ENCODE results near the gene ZNF467. TPM values are rescaled to one million over a fixed set of nuclear protein-coding genes. Genes with fewer than 3 reads are reported as not detected.

ZNF467 gene
- total and polyA plus RNA-seq, 2 experiments from 2014 or later, result 0.10 to 0.40 TPM

DNA sequence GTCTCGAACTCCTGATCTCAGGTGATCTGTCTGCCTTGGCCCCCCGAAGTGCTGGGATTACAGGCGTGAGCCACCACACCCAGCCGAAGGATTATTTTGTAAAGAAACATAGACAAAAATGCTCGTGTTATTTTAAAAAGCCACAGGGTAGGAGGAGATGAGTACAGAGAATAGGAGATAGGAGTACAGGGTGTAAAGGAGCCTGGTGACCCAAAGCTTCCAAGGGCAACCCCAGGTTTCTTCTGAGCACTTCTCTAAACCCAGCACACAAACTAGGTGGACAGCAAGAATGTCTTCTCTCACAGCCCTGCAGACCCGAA lies 54.7 kb downstream of the ZNF467 start (continued):
- TF ChIP-seq, protein P1, sequence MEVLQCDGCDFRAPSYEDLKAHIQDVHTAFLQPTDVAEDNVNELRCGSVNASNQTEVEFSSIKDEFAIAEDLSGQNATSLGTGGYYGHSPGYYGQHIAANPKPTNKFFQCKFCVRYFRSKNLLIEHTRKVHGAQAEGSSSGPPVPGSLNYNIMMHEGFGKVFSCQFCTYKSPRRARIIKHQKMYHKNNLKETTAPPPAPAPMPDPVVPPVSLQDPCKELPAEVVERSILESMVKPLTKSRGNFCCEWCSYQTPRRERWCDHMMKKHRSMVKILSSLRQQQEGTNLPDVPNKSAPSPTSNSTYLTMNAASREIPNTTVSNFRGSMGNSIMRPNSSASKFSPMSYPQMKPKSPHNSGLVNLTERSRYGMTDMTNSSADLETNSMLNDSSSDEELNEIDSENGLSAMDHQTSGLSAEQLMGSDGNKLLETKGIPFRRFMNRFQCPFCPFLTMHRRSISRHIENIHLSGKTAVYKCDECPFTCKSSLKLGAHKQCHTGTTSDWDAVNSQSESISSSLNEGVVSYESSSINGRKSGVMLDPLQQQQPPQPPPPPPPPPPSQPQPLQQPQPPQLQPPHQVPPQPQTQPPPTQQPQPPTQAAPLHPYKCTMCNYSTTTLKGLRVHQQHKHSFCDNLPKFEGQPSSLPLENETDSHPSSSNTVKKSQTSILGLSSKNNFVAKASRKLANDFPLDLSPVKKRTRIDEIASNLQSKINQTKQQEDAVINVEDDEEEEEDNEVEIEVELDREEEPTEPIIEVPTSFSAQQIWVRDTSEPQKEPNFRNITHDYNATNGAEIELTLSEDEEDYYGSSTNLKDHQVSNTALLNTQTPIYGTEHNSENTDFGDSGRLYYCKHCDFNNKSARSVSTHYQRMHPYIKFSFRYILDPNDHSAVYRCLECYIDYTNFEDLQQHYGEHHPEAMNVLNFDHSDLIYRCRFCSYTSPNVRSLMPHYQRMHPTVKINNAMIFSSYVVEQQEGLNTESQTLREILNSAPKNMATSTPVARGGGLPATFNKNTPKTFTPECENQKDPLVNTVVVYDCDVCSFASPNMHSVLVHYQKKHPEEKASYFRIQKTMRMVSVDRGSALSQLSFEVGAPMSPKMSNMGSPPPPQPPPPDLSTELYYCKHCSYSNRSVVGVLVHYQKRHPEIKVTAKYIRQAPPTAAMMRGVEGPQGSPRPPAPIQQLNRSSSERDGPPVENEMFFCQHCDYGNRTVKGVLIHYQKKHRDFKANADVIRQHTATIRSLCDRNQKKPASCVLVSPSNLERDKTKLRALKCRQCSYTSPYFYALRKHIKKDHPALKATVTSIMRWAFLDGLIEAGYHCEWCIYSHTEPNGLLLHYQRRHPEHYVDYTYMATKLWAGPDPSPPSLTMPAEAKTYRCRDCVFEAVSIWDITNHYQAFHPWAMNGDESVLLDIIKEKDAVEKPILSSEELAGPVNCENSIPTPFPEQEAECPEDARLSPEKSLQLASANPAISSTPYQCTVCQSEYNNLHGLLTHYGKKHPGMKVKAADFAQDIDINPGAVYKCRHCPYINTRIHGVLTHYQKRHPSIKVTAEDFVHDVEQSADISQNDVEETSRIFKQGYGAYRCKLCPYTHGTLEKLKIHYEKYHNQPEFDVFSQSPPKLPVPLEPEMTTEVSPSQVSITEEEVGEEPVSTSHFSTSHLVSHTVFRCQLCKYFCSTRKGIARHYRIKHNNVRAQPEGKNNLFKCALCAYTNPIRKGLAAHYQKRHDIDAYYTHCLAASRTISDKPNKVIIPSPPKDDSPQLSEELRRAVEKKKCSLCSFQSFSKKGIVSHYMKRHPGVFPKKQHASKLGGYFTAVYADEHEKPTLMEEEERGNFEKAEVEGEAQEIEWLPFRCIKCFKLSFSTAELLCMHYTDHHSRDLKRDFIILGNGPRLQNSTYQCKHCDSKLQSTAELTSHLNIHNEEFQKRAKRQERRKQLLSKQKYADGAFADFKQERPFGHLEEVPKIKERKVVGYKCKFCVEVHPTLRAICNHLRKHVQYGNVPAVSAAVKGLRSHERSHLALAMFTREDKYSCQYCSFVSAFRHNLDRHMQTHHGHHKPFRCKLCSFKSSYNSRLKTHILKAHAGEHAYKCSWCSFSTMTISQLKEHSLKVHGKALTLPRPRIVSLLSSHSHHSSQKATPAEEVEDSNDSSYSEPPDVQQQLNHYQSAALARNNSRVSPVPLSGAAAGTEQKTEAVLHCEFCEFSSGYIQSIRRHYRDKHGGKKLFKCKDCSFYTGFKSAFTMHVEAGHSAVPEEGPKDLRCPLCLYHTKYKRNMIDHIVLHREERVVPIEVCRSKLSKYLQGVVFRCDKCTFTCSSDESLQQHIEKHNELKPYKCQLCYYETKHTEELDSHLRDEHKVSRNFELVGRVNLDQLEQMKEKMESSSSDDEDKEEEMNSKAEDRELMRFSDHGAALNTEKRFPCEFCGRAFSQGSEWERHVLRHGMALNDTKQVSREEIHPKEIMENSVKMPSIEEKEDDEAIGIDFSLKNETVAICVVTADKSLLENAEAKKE (CRISPR knock-in tag; IDR thresholded peaks at IDR 0.05), result no peak
- TF ChIP-seq EZH2 (IDR thresholded peaks at IDR 0.05; ENCODE audit: low read depth, unreplicated experiment), result no peak
- TF ChIP-seq POLR2AphosphoS5 (IDR thresholded peaks at IDR 0.05; ENCODE audit: low read depth), result no peak
- TF ChIP-seq CTCF (conservative IDR thresholded peaks at IDR 0.05; ENCODE audit: low read depth in 2 of 2), result no peak

DNA sequence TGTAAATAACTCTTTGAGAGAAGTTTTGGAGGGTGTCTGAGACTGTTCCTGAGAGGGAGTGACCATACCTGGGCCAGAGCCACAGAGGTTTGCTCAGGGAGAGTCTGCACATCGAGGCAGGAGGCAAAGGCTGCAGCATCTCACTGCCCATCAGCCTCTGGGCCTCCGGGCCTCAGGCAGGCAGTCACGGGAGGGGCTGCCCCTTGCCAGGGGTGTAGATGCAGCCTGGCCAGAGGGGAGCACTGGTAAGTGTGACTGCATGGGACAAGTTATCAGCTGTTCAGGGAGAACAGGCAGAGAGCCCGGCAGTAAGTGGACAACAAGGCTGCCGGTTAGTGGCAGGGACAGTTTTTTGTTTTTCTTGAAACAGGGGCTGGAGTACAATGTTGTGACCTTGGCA lies 55.9 kb downstream of the ZNF467 start:
- H3K4me1 Mint-ChIP-seq, result peaks cover 11% of the 10 kb centered on the region
- 0 out of 3 replicates have a peak, but pooled peaks cover 7% of the 10 kb centered on the region for H3K9me3 Mint-ChIP-seq
- no peak overlapping the region for H3K27ac ChIP-seq (ENCODE audit: low read depth)
- H3K4me3 Mint-ChIP-seq, result no peak overlapping the region
- no peaks in the 10 kb centered on the region for H3F3A ChIP-seq (replicated peaks; ENCODE audit: low read depth)
- DNase-seq (ENCODE audit: low spot score) (no peak), ATAC-seq (no peak)
- H3K36me3 ChIP-seq (ENCODE audit: insufficient read depth), result no peaks in the 10 kb centered on the region
- no peaks in the 10 kb centered on the region; the same call in 1 of the 2 replicates for H4K20me1 ChIP-seq (replicated peaks; ENCODE audit: insufficient read depth)
- H3K4me1 ChIP-seq (ENCODE audit: insufficient read depth), result no peaks in the 10 kb centered on the region; the same call in none of the 2 replicates
- peaks cover 8% of the 10 kb centered on the region for H3K36me3 Mint-ChIP-seq (ENCODE audit: low read depth)
- H3K27me3 ChIP-seq (ENCODE audit: insufficient read depth), result peaks cover 19% of the 10 kb centered on the region
- H2AFZ ChIP-seq, result no peak overlapping the region
- H3K4me3 ChIP-seq, result no peak overlapping the region
- peaks cover 10% of the 10 kb centered on the region; the same call in 1 of the 2 replicates for H3K79me2 ChIP-seq (replicated peaks; ENCODE audit: insufficient read depth)
- no peak overlapping the region for H3K27ac Mint-ChIP-seq
- peaks cover 17% of the 10 kb centered on the region for H3K27me3 Mint-ChIP-seq (ENCODE audit: insufficient read depth, low read depth, poor library complexity)
- H3K4me2 ChIP-seq, result no peak overlapping the region
- no peaks in the 10 kb centered on the region for H3K9me2 ChIP-seq (ENCODE audit: insufficient read depth)
- TF ChIP-seq POLR2AphosphoS5 (IDR thresholded peaks at IDR 0.05; ENCODE audit: low read depth) (no peak), NANOG (IDR thresholded peaks at IDR 0.05; ENCODE audit: borderline replicate concordance) (no peak), JUNB (IDR thresholded peaks at IDR 0.05; ENCODE audit: unreplicated experiment) (no peak), CTCF (conservative IDR thresholded peaks at IDR 0.05; ENCODE audit: low read depth in 2 of 2) (no peak), ETS1 (IDR thresholded peaks at IDR 0.05) (no peak), CREB1 (CRISPR knock-in tag; IDR thresholded peaks at IDR 0.05; ENCODE audit: low read depth) (no peak), ZNF331 (CRISPR knock-in tag; IDR thresholded peaks at IDR 0.05; ENCODE audit: low read depth) (no peak)
- TF ChIP-seq, protein P2, sequence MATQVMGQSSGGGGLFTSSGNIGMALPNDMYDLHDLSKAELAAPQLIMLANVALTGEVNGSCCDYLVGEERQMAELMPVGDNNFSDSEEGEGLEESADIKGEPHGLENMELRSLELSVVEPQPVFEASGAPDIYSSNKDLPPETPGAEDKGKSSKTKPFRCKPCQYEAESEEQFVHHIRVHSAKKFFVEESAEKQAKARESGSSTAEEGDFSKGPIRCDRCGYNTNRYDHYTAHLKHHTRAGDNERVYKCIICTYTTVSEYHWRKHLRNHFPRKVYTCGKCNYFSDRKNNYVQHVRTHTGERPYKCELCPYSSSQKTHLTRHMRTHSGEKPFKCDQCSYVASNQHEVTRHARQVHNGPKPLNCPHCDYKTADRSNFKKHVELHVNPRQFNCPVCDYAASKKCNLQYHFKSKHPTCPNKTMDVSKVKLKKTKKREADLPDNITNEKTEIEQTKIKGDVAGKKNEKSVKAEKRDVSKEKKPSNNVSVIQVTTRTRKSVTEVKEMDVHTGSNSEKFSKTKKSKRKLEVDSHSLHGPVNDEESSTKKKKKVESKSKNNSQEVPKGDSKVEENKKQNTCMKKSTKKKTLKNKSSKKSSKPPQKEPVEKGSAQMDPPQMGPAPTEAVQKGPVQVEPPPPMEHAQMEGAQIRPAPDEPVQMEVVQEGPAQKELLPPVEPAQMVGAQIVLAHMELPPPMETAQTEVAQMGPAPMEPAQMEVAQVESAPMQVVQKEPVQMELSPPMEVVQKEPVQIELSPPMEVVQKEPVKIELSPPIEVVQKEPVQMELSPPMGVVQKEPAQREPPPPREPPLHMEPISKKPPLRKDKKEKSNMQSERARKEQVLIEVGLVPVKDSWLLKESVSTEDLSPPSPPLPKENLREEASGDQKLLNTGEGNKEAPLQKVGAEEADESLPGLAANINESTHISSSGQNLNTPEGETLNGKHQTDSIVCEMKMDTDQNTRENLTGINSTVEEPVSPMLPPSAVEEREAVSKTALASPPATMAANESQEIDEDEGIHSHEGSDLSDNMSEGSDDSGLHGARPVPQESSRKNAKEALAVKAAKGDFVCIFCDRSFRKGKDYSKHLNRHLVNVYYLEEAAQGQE (IDR thresholded peaks at IDR 0.05; ENCODE audit: unreplicated experiment), result no peak
